AG04450 (cell line): ENCODE data around the gene SLC11A2. TPM values are rescaled to one million over a fixed set of nuclear protein-coding genes. Genes with fewer than 3 reads are reported as not detected.

Experiments
- CTCF ChIA-PET: fragments of 300-600, 350-600 bp; formaldehyde crosslinking; extraction: SDS; loops from one replicate; lab custom pipeline; 2022; ENCODE audit warnings: antibody characterized with exemption, inconsistent platforms; lab: Charles Lee
- POLR2A ChIA-PET: fragments of 350-600 bp; formaldehyde crosslinking; extraction: SDS; loops from one replicate; lab custom pipeline; 2021; ENCODE audit warnings: antibody characterized with exemption, inconsistent platforms; lab: Yijun Ruan, JAX
- DNase-seq: peaks from one replicate; pipeline ENCODE4 v3.0.0-alpha.2; 2011; ENCODE audit warnings: low read depth, low spot score
- H3K27ac ChIP-seq: one replicate; pipeline ENCODE4 v1.5.1; 2012; ENCODE audit warnings: low read depth, low read length, control low read depth
- H3K27me3 ChIP-seq: one replicate; pipeline ENCODE4 v1.6.0; 2012; ENCODE audit warnings: low read length; ENCODE audit not compliant: control insufficient read depth, insufficient read depth
- H3K4me3 ChIP-seq: 2 replicates; pipeline ENCODE4 v1.5.1; 2011; ENCODE audit warnings: mild to moderate bottlenecking, low read depth, low read length, control low read depth
- H3K9me3 ChIP-seq: 2 replicates; pipeline ENCODE4 v1.5.1; 2012; ENCODE audit warnings: low read length; ENCODE audit not compliant: control insufficient read depth, insufficient read depth
- polyA plus RNA-seq: library from polyadenylated mRNA; depleted of rRNA; stranded (reverse); fragments of >200 nt; gene quantifications from 2 replicates; pipeline ENCODE4 v1.2.3, GENCODE V29; 2011
- TF ChIP-seq, protein P1 (sequence below): IDR thresholded peaks from 2 replicates; pipeline ENCODE4 v1.5.1; 2011; ENCODE audit warnings: low read depth, low read length, control low read depth, inconsistent platforms

Gene SLC11A2
- polyA plus RNA-seq, 1 experiment, result 91.2 TPM

DNA sequence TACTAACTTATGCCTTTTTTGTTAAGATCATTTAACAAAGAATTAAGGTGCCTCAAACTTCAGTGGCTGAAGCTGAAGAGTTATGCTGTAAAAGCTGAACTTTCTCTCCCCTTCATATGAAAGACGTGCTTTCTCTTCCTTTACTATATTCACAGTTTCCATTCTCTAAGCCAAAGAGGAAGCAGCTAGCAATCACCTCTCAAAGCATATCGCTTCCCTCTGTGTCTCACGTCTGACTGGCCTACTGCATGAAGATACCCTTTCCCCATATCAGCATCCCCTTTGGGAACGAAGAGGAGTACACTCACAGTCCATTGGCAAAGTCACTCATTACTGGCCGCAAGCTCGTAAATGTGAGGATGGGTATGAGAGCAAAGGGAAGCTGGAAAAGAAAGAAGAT, 34.9 kb downstream of the SLC11A2 start:
- H3K4me3 ChIP-seq, result no peak overlapping the region
- TF ChIP-seq, protein P1, sequence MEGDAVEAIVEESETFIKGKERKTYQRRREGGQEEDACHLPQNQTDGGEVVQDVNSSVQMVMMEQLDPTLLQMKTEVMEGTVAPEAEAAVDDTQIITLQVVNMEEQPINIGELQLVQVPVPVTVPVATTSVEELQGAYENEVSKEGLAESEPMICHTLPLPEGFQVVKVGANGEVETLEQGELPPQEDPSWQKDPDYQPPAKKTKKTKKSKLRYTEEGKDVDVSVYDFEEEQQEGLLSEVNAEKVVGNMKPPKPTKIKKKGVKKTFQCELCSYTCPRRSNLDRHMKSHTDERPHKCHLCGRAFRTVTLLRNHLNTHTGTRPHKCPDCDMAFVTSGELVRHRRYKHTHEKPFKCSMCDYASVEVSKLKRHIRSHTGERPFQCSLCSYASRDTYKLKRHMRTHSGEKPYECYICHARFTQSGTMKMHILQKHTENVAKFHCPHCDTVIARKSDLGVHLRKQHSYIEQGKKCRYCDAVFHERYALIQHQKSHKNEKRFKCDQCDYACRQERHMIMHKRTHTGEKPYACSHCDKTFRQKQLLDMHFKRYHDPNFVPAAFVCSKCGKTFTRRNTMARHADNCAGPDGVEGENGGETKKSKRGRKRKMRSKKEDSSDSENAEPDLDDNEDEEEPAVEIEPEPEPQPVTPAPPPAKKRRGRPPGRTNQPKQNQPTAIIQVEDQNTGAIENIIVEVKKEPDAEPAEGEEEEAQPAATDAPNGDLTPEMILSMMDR, result no peak
- CTCF ChIA-PET, result interaction anchor here (1.6 to 8.3 kb wide), 2 partner anchors 165 to 226 kb away, joined by 5 to 160 read pairs; no protein-coding TSS in a partner anchor
- DNase-seq, result no peak
- H3K27ac ChIP-seq, result no peak overlapping the region
- H3K27me3 ChIP-seq, result no peaks in the 10 kb centered on the region
- POLR2A ChIA-PET, result no interaction called here
- no peaks in the 10 kb centered on the region for H3K9me3 ChIP-seq

DNA sequence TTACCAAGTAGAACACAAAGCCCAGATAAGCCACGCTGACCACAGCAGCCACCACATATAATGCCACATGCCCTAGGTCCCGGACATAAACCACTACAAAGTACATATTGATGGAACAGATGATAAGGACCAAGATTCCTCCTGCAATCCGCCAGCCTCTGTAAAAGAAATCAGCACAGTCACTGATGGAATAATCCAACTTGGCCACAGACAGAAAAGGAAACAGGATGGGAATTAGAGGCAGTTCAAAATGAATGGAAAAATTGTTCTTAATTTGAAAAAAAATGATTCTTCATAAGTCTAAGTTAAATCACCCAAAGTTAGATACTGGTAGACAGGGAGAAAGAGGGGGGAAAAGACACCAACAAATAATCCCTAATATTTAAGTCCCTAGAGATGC, 35.4 kb downstream of the SLC11A2 start:
- H3K4me3 ChIP-seq, result no peak overlapping the region
- TF ChIP-seq, protein P1, result no peak
- H3K27ac ChIP-seq, result no peak overlapping the region
- ChIA-PET CTCF (interaction anchor here (8.3 kb wide), 1 partner anchor 164 kb away, joined by 160 read pairs; no protein-coding TSS in a partner anchor), POLR2A (no interaction called here)
- H3K27me3 ChIP-seq, result no peaks in the 10 kb centered on the region
- DNase-seq, result no peak
- H3K9me3 ChIP-seq, result no peaks in the 10 kb centered on the region

DNA sequence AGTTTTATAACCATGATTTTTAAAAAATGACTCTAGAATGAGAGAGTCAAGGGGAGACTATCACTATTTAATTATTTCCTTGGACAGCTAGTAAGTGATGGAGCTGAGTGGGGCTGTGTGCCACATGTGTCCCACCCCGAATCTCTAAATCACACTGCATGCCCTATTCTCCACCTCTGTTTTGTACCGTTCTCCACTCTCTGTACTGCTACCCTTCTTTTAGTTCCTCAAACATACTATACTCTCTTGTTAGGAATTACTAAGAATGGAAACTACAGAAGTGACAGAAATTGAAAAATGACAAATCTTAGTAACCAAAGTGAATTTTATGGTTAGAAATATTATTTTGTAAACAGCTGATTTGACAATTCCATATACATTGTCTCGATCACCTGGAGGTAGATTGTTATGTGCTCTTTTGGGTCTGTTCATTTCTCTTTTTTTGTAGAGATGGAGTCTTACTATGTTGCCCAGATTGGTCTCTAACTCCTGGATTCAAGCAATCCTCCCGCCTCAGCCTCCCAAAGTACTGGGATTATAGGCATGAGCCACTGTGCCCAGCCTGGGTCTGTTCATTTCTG, 35.9 kb downstream of the SLC11A2 start:
- CTCF ChIA-PET, result interaction anchor here (8.3 kb wide), 1 partner anchor 164 kb away, joined by 160 read pairs; no protein-coding TSS in a partner anchor
- H3K9me3 ChIP-seq, result no peaks in the 10 kb centered on the region
- TF ChIP-seq, protein P1, result no peak
- POLR2A ChIA-PET, result interaction anchor here (0.7 kb wide), 1 partner anchor 23 kb away, joined by 5 read pairs; no protein-coding TSS in a partner anchor
- H3K27me3 ChIP-seq, result no peaks in the 10 kb centered on the region
- no peak overlapping the region for H3K27ac ChIP-seq
- DNase-seq, result no peak
- no peak overlapping the region for H3K4me3 ChIP-seq

DNA sequence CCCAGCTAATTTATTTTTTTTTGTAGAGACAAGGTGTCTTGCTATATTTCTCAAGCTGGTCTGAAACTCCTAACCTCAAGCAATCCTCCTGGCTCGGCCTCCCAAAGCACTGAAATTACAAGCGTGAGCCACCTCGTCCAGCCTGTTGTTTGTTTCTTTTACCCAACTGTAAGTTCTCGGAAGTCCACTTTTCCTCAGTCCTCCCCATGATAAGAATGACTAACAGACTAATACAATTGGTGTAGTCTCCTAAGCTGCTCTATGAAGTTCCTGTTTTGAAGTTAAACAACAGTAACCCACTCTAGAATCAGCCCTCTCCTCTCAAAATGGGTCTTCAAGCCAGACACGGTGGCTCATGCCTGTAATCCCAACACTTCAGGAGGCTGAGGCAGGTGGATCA, 37.3 kb downstream of the SLC11A2 start:
- Histone ChIP-seq H3K9me3 (no peaks in the 10 kb centered on the region), H3K27me3 (no peaks in the 10 kb centered on the region), H3K27ac (no peak overlapping the region), H3K4me3 (no peak overlapping the region)
- POLR2A ChIA-PET, result interaction anchor here (0.5 kb wide), 1 partner anchor 12 kb away, joined by 4 read pairs; no protein-coding TSS in a partner anchor
- CTCF ChIA-PET, result interaction anchor here (1.5 to 8.3 kb wide), 3 partner anchors 162 to 352 kb away, joined by 6 to 160 read pairs (median 57); partner anchors contain the start of gene ATF1
- DNase-seq, result no peak
- TF ChIP-seq, protein P1, result no peak

DNA sequence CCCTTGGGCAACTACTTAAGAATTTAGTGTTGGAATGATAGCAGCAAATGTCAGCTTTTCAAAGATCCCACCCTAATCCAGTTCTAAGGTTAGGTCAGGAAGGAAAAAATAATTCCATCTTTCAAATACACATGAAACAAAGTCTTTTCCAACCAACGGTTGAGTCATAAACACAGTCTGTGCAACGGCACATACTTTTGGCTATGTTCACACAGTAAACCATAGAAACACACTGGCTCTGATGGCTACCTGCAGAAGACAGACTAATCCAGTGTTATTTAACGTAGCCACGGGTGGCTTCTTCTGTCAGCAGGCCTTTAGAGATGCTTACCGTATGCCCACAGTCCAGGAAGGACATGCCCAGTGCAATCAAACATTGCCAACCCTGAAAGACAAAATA, 38.1 kb downstream of the SLC11A2 start:
- POLR2A ChIA-PET, result no interaction called here
- no peak overlapping the region for H3K4me3 ChIP-seq
- CTCF ChIA-PET, result interaction anchor here (0.7 to 8.3 kb wide), 14 partner anchors 10 to 364 kb away, joined by 3 to 160 read pairs (median 4); partner anchors contain the start of gene ATF1
- H3K9me3 ChIP-seq, result no peaks in the 10 kb centered on the region
- TF ChIP-seq, protein P1, result no peak
- DNase-seq, result no peak
- H3K27ac ChIP-seq, result no peak overlapping the region
- H3K27me3 ChIP-seq, result no peaks in the 10 kb centered on the region
